Measurements from ENCODE around the gene UNC119B. TPM values are rescaled to one million over a fixed set of nuclear protein-coding genes. Genes with fewer than 3 reads are reported as not detected.
"Not testable (repeated sequence)": the region's sequence is repeated elsewhere in the genome, so short reads cannot be mapped to it uniquely, and the experiment has no call there.

Gene UNC119B
- polyA plus RNA-seq, 1 of the 3 experiments (the other 2 are of a cell fraction) = 23.6 TPM

DNA sequence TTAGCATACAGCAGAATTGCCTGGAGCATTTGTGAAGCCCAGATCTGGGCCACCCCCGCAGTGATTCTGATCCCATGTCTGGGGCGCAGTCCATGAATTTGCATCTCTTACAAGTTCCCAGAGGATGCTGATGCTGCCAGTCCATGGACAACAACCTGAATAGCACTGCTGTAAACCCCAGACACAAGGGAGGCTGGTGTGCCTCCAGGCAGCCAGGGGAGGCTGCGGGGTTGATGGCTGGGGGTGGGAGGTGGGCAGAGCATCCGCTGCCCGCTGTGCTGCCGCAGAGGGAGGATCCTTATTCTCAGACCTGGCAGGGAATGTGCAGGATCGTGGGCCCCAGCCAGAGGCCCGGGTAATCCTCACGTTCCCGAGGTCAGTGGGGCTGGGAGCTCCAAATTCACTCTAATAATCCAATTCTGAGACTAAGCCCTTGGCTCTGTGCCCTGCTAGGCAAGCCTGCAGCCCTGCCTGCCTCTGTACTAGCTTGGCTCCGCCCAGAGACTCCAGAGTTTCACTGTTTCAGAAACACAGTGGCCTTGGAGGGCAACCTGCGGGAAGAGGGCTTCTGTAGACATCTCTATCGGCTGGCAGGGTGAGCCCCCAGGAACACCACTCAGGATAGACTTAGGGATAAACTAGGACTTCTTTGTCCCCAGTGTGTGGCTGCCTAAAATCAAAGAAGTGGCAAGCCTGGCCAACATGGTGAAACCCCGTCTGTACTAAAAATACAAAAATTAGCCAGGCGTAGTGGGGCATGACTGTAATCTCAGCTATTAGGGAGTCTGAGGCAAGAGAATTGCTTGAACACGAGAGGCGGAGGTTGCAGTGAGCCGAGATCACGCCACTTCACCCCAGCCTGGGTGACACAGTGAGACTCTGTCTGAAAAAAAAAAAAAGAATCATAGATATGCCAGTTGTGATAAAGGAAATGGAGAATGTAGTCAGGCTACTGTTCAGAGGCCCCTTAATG lies 41.1 kb upstream of the UNC119B start:
- Histone ChIP-seq H3K4me2 (no peak overlapping the region; the same call in 1 of the 2 replicates), H3K4me1 (ENCODE audit: control insufficient read depth in 1 of 2, insufficient read depth in 2 of 2, low read depth in 1 of 2, low read length in 1 of 2) (peaks cover 0 to 15% of the 10 kb centered on the region in 2 experiments; a peak in 2 of 4 replicates), H3K27me3 (ENCODE audit: insufficient read depth) (no peaks in the 10 kb centered on the region), H2AFZ (ENCODE audit: low read depth) (peak overlapping the region; percentile 63; the same call in 1 of the 2 replicates), H3K9me3 (no peaks in the 10 kb centered on the region), H4K20me1 (ENCODE audit: insufficient read depth) (no peaks in the 10 kb centered on the region), H3K9ac (no peak overlapping the region), H3K27ac (ENCODE audit: low read depth in 2 of 2, low read length in 1 of 2) (peak overlapping the region in 1 of 2 experiments; percentile 31; a peak in 1 of 4 replicates), H3K4me3 (ENCODE audit: low read depth in 2 of 2, low read length in 1 of 2) (no peak overlapping the region), H3K79me2 (ENCODE audit: insufficient read depth) (no peaks in the 10 kb centered on the region), H3F3A (replicated peaks; ENCODE audit: insufficient read depth) (no peaks in the 10 kb centered on the region), H3K9me2 (no peaks in the 10 kb centered on the region), H3K36me3 (replicated peaks in 1 of 2; ENCODE audit: control insufficient read depth in 1 of 2, insufficient read depth in 2 of 2, low read length in 1 of 2) (no peaks in the 10 kb centered on the region)
- POLR2A ChIA-PET = interaction anchor here (0.7 to 1.5 kb wide), 2 partner anchors 17 kb away, joined by 3 read pairs; partner anchors contain the start of gene MLEC
- no peak for TF ChIP-seq RAD21 (IDR thresholded peaks at IDR 0.05; ENCODE audit: low read length)
- no peak for TF ChIP-seq MEF2A (IDR thresholded peaks at IDR 0.05; ENCODE audit: borderline replicate concordance, low read depth)
- TF ChIP-seq POLR2AphosphoS5 (IDR thresholded peaks at IDR 0.05; ENCODE audit: low read depth, low read length) = no peak
- CTCF ChIA-PET = interaction anchor here (0.6 to 3.5 kb wide), 4 partner anchors 17 to 45 kb away, joined by 3 to 28 read pairs (median 9); no protein-coding TSS in a partner anchor
- peak; percentile 83 for DNase-seq
- WGBS (ENCODE audit: low lambda C conversion rate) = 52% methylated on average over 18 of the region's 19 CpGs

DNA sequence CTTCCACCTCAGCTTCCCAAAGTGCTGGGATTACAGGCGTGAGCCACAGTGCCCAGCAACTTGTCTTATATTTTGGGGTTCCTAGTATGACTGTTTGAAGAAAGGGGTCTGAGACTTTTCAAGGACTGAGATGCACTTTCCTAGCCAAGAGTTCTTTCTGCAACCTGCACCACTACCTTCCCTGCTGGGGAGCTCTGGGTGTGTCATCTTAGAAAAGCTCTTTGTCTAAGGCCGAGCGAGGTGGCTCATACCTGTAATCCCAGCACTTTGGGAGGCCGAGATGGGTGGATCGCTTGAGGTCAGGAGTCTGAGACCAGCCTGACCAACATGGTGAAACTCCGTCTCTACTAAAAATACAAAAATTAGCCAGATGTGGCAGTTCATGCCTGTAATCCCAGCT lies 40.0 kb upstream of the UNC119B start:
- POLR2A ChIA-PET; H3K4me2 ChIP-seq; H3K27ac ChIP-seq (ENCODE audit: low read depth in 2 of 2, low read length in 1 of 2); H3K79me2 ChIP-seq (ENCODE audit: insufficient read depth); H3K9me2 ChIP-seq; DNase-seq; H2AFZ ChIP-seq (ENCODE audit: low read depth); H4K20me1 ChIP-seq (ENCODE audit: insufficient read depth); H3K9me3 ChIP-seq; H3K36me3 ChIP-seq (replicated peaks in 1 of 2; ENCODE audit: control insufficient read depth in 1 of 2, insufficient read depth in 2 of 2, low read length in 1 of 2); H3K27me3 ChIP-seq (ENCODE audit: insufficient read depth); H3K9ac ChIP-seq; H3K4me3 ChIP-seq (ENCODE audit: low read depth in 2 of 2, low read length in 1 of 2); H3F3A ChIP-seq (replicated peaks; ENCODE audit: insufficient read depth): not testable (repeated sequence)
- H3K4me1 ChIP-seq (ENCODE audit: control insufficient read depth in 1 of 2, insufficient read depth in 2 of 2, low read depth in 1 of 2, low read length in 1 of 2) = peaks cover 0 to 15% of the 10 kb centered on the region in 2 experiments; a peak in 2 of 4 replicates
- CTCF ChIA-PET = interaction anchor here (0.6 to 1.8 kb wide), 5 partner anchors 18 to 44 kb away, joined by 3 to 15 read pairs (median 3); no protein-coding TSS in a partner anchor
- 87% methylated on average over 6 of the region's 6 CpGs for WGBS (ENCODE audit: low lambda C conversion rate)

DNA sequence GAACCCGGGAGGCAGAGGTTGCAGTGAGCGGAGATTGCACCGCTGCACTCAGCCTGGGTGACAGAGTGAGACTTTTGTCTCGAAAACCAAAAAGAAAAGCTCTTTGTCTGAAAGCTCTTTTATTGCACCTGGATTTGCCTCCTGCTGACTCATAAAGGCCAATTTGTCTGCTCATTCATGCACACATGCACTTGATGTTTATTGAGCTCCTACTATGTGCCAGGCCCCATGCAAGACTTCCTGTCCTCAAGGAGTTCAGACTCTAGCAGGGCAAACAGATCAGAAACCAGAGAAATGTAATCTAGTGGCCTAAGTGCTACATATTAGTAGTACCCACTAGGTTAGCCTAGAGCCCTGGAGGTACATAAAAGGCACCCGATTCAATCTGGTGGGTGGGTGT lies 39.6 kb upstream of the UNC119B start:
- Histone ChIP-seq H2AFZ (ENCODE audit: low read depth) (no peak overlapping the region), H3K4me2 (no peak overlapping the region), H3F3A (replicated peaks; ENCODE audit: insufficient read depth) (no peaks in the 10 kb centered on the region), H3K4me3 (ENCODE audit: low read depth in 2 of 2, low read length in 1 of 2) (no peak overlapping the region), H4K20me1 (ENCODE audit: insufficient read depth) (no peaks in the 10 kb centered on the region), H3K27ac (ENCODE audit: low read depth in 2 of 2, low read length in 1 of 2) (no peak overlapping the region), H3K79me2 (ENCODE audit: insufficient read depth) (no peaks in the 10 kb centered on the region), H3K36me3 (replicated peaks in 1 of 2; ENCODE audit: control insufficient read depth in 1 of 2, insufficient read depth in 2 of 2, low read length in 1 of 2) (no peaks in the 10 kb centered on the region), H3K9me3 (no peaks in the 10 kb centered on the region), H3K4me1 (ENCODE audit: control insufficient read depth in 1 of 2, insufficient read depth in 2 of 2, low read depth in 1 of 2, low read length in 1 of 2) (peaks cover 0 to 15% of the 10 kb centered on the region in 2 experiments; a peak in 2 of 4 replicates), H3K9ac (no peak overlapping the region), H3K27me3 (ENCODE audit: insufficient read depth) (no peaks in the 10 kb centered on the region), H3K9me2 (no peaks in the 10 kb centered on the region)
- 92% methylated on average over 5 of the region's 5 CpGs for WGBS (ENCODE audit: low lambda C conversion rate)
- TF ChIP-seq YY1 (IDR thresholded peaks at IDR 0.05; ENCODE audit: low read depth) (no peak), NFIC (IDR thresholded peaks at IDR 0.05; ENCODE audit: borderline replicate concordance) (no peak), SIN3A (IDR thresholded peaks at IDR 0.05; ENCODE audit: borderline replicate concordance, low read depth, low read length) (no peak), MEF2A (IDR thresholded peaks at IDR 0.05; ENCODE audit: borderline replicate concordance, low read depth) (no peak), SMC3 (IDR thresholded peaks at IDR 0.05; ENCODE audit: low read depth, low read length) (no peak), NRF1 (IDR thresholded peaks at IDR 0.05; ENCODE audit: low read depth, low read length) (no peak)
- TF ChIP-seq, protein P1, sequence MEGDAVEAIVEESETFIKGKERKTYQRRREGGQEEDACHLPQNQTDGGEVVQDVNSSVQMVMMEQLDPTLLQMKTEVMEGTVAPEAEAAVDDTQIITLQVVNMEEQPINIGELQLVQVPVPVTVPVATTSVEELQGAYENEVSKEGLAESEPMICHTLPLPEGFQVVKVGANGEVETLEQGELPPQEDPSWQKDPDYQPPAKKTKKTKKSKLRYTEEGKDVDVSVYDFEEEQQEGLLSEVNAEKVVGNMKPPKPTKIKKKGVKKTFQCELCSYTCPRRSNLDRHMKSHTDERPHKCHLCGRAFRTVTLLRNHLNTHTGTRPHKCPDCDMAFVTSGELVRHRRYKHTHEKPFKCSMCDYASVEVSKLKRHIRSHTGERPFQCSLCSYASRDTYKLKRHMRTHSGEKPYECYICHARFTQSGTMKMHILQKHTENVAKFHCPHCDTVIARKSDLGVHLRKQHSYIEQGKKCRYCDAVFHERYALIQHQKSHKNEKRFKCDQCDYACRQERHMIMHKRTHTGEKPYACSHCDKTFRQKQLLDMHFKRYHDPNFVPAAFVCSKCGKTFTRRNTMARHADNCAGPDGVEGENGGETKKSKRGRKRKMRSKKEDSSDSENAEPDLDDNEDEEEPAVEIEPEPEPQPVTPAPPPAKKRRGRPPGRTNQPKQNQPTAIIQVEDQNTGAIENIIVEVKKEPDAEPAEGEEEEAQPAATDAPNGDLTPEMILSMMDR (IDR thresholded peaks at IDR 0.05) = no peak
- TF ChIP-seq, protein P2, sequence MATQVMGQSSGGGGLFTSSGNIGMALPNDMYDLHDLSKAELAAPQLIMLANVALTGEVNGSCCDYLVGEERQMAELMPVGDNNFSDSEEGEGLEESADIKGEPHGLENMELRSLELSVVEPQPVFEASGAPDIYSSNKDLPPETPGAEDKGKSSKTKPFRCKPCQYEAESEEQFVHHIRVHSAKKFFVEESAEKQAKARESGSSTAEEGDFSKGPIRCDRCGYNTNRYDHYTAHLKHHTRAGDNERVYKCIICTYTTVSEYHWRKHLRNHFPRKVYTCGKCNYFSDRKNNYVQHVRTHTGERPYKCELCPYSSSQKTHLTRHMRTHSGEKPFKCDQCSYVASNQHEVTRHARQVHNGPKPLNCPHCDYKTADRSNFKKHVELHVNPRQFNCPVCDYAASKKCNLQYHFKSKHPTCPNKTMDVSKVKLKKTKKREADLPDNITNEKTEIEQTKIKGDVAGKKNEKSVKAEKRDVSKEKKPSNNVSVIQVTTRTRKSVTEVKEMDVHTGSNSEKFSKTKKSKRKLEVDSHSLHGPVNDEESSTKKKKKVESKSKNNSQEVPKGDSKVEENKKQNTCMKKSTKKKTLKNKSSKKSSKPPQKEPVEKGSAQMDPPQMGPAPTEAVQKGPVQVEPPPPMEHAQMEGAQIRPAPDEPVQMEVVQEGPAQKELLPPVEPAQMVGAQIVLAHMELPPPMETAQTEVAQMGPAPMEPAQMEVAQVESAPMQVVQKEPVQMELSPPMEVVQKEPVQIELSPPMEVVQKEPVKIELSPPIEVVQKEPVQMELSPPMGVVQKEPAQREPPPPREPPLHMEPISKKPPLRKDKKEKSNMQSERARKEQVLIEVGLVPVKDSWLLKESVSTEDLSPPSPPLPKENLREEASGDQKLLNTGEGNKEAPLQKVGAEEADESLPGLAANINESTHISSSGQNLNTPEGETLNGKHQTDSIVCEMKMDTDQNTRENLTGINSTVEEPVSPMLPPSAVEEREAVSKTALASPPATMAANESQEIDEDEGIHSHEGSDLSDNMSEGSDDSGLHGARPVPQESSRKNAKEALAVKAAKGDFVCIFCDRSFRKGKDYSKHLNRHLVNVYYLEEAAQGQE (IDR thresholded peaks at IDR 0.05; ENCODE audit: low read depth, low read length) = no peak
- TF ChIP-seq, protein P3, sequence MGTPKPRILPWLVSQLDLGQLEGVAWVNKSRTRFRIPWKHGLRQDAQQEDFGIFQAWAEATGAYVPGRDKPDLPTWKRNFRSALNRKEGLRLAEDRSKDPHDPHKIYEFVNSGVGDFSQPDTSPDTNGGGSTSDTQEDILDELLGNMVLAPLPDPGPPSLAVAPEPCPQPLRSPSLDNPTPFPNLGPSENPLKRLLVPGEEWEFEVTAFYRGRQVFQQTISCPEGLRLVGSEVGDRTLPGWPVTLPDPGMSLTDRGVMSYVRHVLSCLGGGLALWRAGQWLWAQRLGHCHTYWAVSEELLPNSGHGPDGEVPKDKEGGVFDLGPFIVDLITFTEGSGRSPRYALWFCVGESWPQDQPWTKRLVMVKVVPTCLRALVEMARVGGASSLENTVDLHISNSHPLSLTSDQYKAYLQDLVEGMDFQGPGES (IDR thresholded peaks at IDR 0.05; ENCODE audit: low read depth, low read length) = no peak
- TF ChIP-seq, protein P4, sequence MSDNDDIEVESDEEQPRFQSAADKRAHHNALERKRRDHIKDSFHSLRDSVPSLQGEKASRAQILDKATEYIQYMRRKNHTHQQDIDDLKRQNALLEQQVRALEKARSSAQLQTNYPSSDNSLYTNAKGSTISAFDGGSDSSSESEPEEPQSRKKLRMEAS (IDR thresholded peaks at IDR 0.05; ENCODE audit: low read depth) = no peak
- ChIA-PET POLR2A (no interaction called here), CTCF (interaction anchor here (0.9 to 1.8 kb wide), 4 partner anchors 18 to 42 kb away, joined by 3 to 15 read pairs (median 4); no protein-coding TSS in a partner anchor)
- DNase-seq = no peak
